ENCODE data around the gene CMSS1.

CMSS1 gene

DNA sequence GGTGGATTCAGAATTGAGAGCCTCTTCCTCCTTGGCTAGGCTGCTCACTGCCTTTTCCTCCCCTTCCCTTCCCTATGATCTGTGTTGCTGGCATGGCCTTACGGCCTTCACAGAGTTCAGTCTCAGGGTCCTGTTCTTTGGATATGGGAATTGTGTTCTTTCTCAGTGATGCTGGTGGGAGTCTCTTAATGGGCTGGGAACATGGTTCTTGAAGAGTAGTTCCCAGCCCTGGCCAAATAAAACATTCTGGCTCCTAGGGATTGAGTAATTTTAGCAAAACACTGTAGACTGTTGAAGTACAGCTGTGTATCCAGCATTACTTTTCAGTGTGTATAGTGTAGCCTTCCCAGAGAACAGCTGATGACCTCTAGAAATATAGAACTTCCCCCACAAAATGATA, 319.3 kb downstream of the CMSS1 start:
- H3K9ac ChIP-seq (ENCODE audit: low read depth, low read length, poor library complexity, severe bottlenecking), result no peak overlapping the region
- H2AFZ ChIP-seq (ENCODE audit: low read length), result no peak overlapping the region
- no peak overlapping the region for H3K4me3 ChIP-seq (ENCODE audit: low read length, poor library complexity, severe bottlenecking)
- no peaks in the 10 kb centered on the region for H3F3A ChIP-seq (ENCODE audit: low read depth)
- no peaks in the 10 kb centered on the region for H3K9me2 ChIP-seq (replicated peaks; ENCODE audit: low read depth, low read length)
- H3K4me2 ChIP-seq (ENCODE audit: low read depth, low read length, poor library complexity, severe bottlenecking), result no peak overlapping the region
- TF ChIP-seq, protein P1, sequence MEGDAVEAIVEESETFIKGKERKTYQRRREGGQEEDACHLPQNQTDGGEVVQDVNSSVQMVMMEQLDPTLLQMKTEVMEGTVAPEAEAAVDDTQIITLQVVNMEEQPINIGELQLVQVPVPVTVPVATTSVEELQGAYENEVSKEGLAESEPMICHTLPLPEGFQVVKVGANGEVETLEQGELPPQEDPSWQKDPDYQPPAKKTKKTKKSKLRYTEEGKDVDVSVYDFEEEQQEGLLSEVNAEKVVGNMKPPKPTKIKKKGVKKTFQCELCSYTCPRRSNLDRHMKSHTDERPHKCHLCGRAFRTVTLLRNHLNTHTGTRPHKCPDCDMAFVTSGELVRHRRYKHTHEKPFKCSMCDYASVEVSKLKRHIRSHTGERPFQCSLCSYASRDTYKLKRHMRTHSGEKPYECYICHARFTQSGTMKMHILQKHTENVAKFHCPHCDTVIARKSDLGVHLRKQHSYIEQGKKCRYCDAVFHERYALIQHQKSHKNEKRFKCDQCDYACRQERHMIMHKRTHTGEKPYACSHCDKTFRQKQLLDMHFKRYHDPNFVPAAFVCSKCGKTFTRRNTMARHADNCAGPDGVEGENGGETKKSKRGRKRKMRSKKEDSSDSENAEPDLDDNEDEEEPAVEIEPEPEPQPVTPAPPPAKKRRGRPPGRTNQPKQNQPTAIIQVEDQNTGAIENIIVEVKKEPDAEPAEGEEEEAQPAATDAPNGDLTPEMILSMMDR (conservative IDR thresholded peaks at IDR 0.05; ENCODE audit: low read length), result no peak
- TF ChIP-seq EZH2phosphoT487 (IDR thresholded peaks at IDR 0.05; ENCODE audit: borderline replicate concordance), result no peak
- no peaks in the 10 kb centered on the region for H3K79me2 ChIP-seq (ENCODE audit: insufficient read depth, low read length)
- no peaks in the 10 kb centered on the region for H4K20me1 ChIP-seq (ENCODE audit: insufficient read depth, low read length, poor library complexity, severe bottlenecking)
- H3K36me3 ChIP-seq (ENCODE audit: insufficient read depth, low read length), result no peaks in the 10 kb centered on the region
- peaks cover 5% of the 10 kb centered on the region for H3K4me1 ChIP-seq (ENCODE audit: insufficient read depth, low read length, poor library complexity, severe bottlenecking)
- H3K9me3 ChIP-seq (ENCODE audit: insufficient read depth, low read depth, low read length), result no peaks in the 10 kb centered on the region
- no peaks in the 10 kb centered on the region for H3K27me3 ChIP-seq (ENCODE audit: insufficient read depth, low read length, poor library complexity, severe bottlenecking)

DNA sequence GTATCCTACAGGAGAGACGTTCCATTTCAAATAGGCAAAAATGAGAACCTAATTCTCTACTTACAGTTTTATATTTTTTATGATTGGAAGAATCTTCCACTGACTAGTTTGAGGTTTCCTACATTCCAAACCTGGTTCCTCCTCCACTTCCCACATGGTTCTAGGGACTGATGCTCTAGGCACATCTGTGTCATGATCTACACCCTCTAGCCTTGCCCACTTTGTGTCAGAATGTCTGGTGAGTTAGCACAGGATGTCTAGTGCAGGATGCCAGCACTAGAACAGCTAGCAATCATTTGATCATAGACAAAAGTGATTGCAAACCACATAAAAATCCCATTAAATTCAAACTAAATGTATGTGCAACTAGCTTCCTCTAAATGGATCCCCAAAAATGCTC, 323.3 kb downstream of the CMSS1 start:
- no peak for TF ChIP-seq EZH2phosphoT487 (IDR thresholded peaks at IDR 0.05; ENCODE audit: borderline replicate concordance)
- TF ChIP-seq, protein P1 (conservative IDR thresholded peaks at IDR 0.05; ENCODE audit: low read length), result no peak
- H3K4me2 ChIP-seq (ENCODE audit: low read depth, low read length, poor library complexity, severe bottlenecking), result no peak overlapping the region
- no peaks in the 10 kb centered on the region for H3K79me2 ChIP-seq (ENCODE audit: insufficient read depth, low read length)
- H3K4me1 ChIP-seq (ENCODE audit: insufficient read depth, low read length, poor library complexity, severe bottlenecking), result peaks cover 11% of the 10 kb centered on the region
- no peaks in the 10 kb centered on the region for H4K20me1 ChIP-seq (ENCODE audit: insufficient read depth, low read length, poor library complexity, severe bottlenecking)
- H2AFZ ChIP-seq (ENCODE audit: low read length), result no peak overlapping the region
- no peaks in the 10 kb centered on the region for H3K36me3 ChIP-seq (ENCODE audit: insufficient read depth, low read length)
- H3K9me3 ChIP-seq (ENCODE audit: insufficient read depth, low read depth, low read length), result peaks cover 12% of the 10 kb centered on the region; the same call in 1 of the 2 replicates
- no peaks in the 10 kb centered on the region for H3F3A ChIP-seq (ENCODE audit: low read depth)
- H3K4me3 ChIP-seq (ENCODE audit: low read length, poor library complexity, severe bottlenecking), result no peak overlapping the region
- H3K9ac ChIP-seq (ENCODE audit: low read depth, low read length, poor library complexity, severe bottlenecking), result no peak overlapping the region
- no peaks in the 10 kb centered on the region for H3K9me2 ChIP-seq (replicated peaks; ENCODE audit: low read depth, low read length)
- no peaks in the 10 kb centered on the region for H3K27me3 ChIP-seq (ENCODE audit: insufficient read depth, low read length, poor library complexity, severe bottlenecking)

DNA sequence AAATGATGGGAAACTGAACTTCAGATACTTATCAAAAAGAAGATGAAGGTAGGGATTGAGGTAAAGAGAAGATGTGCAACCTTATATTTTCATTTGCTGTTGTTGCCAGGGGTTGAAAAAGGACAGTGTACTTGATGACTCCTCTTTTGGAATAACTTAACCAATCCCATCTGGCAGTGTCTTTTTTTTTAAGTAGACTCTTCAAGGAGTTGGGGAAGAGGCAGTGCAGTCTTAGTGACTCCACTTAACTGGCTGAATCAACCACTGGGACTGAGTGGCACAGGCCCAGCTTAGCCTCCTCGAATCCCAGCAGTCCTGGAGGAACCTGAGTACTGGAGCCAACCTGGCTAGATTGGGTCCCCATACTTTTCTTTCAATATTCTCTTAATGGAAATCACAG, 323.9 kb downstream of the CMSS1 start:
- Histone ChIP-seq H3F3A (ENCODE audit: low read depth) (no peaks in the 10 kb centered on the region), H3K79me2 (ENCODE audit: insufficient read depth, low read length) (no peaks in the 10 kb centered on the region), H3K4me2 (ENCODE audit: low read depth, low read length, poor library complexity, severe bottlenecking) (no peak overlapping the region), H3K9me3 (ENCODE audit: insufficient read depth, low read depth, low read length) (peaks cover 12% of the 10 kb centered on the region; the same call in 1 of the 2 replicates), H3K9ac (ENCODE audit: low read depth, low read length, poor library complexity, severe bottlenecking) (no peak overlapping the region), H4K20me1 (ENCODE audit: insufficient read depth, low read length, poor library complexity, severe bottlenecking) (no peaks in the 10 kb centered on the region), H3K27me3 (ENCODE audit: insufficient read depth, low read length, poor library complexity, severe bottlenecking) (no peaks in the 10 kb centered on the region), H3K4me1 (ENCODE audit: insufficient read depth, low read length, poor library complexity, severe bottlenecking) (peaks cover 11% of the 10 kb centered on the region), H3K4me3 (ENCODE audit: low read length, poor library complexity, severe bottlenecking) (no peak overlapping the region), H3K36me3 (ENCODE audit: insufficient read depth, low read length) (no peaks in the 10 kb centered on the region), H3K9me2 (replicated peaks; ENCODE audit: low read depth, low read length) (no peaks in the 10 kb centered on the region), H2AFZ (ENCODE audit: low read length) (no peak overlapping the region)
- TF ChIP-seq, protein P1 (conservative IDR thresholded peaks at IDR 0.05; ENCODE audit: low read length), result no peak

Data from Loucy (cell line).